ENCODE data around the gene SPTAN1. TPM values are rescaled to one million over a fixed set of nuclear protein-coding genes. Genes with fewer than 3 reads are reported as not detected.

SPTAN1 gene
- total RNA-seq, 1 experiment from 2014 or later, result 111 TPM

GRCh38 chr9:128600099-128600498, 47.7 kb downstream of the SPTAN1 start (continued):
- no peak for TF ChIP-seq POLR2A (IDR thresholded peaks at IDR 0.05; ENCODE audit: borderline replicate concordance, extremely low read depth, insufficient read depth, insufficient read length)

GRCh38 chr9:128603697-128604096, 51.3 kb downstream of the SPTAN1 start:
- Histone ChIP-seq H4K20me1 (ENCODE audit: insufficient read depth) (no peaks in the 10 kb centered on the region), H3K36me3 (ENCODE audit: control insufficient read depth in 1 of 2, insufficient read depth in 2 of 2, low read length in 2 of 2) (peaks cover 42 to 58% of the 10 kb centered on the region in 2 experiments; a peak in 3 of 4 replicates), H3K4me1 (ENCODE audit: control insufficient read depth in 1 of 2, insufficient read depth in 2 of 2, low read length in 2 of 2) (no peaks in the 10 kb centered on the region), H3K4me3 (replicated peaks in 1 of 2; ENCODE audit: low read depth in 1 of 2, low read length in 2 of 2) (no peak overlapping the region), H3K9me3 (ENCODE audit: control insufficient read depth in 1 of 2, insufficient read depth in 1 of 2, low read depth in 1 of 2, low read length in 2 of 2) (no peaks in the 10 kb centered on the region), H3K27ac (ENCODE audit: low read depth, low read length) (no peak overlapping the region), H3K4me2 (ENCODE audit: low read length) (no peak overlapping the region), H3K27me3 (ENCODE audit: insufficient read depth, low read length) (no peaks in the 10 kb centered on the region), H3K9me2 (ENCODE audit: insufficient read depth) (no peaks in the 10 kb centered on the region), H2AFZ (ENCODE audit: low read depth, low read length, poor library complexity, severe bottlenecking) (no peak overlapping the region), H3K9ac (ENCODE audit: low read length) (no peak overlapping the region), H3K79me2 (ENCODE audit: insufficient read depth, low read length) (no peaks in the 10 kb centered on the region)
- CTCF ChIA-PET, result no interaction called here
- intact Hi-C loops (cut with micrococcal nuclease), result no loop called here
- no TSS peak for BruUV-seq (replicated peaks)
- ATAC-seq (no peak), DNase-seq (ENCODE audit: low read depth, low spot score) (no peak)
- RAD21 ChIA-PET (ENCODE audit: low non-redundant PET in 1 of 2, low total read pairs in 2 of 2, uncharacterized antibody in 2 of 2, unreplicated experiment in 2 of 2), result no interaction called here
- TF ChIP-seq REST (IDR thresholded peaks at IDR 0.05; ENCODE audit: low read depth), result no peak
- TF ChIP-seq, protein P1, sequence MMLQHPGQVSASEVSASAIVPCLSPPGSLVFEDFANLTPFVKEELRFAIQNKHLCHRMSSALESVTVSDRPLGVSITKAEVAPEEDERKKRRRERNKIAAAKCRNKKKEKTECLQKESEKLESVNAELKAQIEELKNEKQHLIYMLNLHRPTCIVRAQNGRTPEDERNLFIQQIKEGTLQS (IDR thresholded peaks at IDR 0.05), result no peak
- TF ChIP-seq POLR2A (IDR thresholded peaks at IDR 0.05; ENCODE audit: borderline replicate concordance, extremely low read depth, insufficient read depth, insufficient read length), result no peak
- no peak for TF ChIP-seq CBX3 (IDR thresholded peaks at IDR 0.05; ENCODE audit: low read depth)
- no peak for TF ChIP-seq EZH2 (IDR thresholded peaks at IDR 0.05)
- TF ChIP-seq CTCF (IDR thresholded peaks at IDR 0.05 in 2 of 3, conservative IDR thresholded peaks at IDR 0.05 in 1 of 3; ENCODE audit: borderline replicate concordance in 1 of 3, insufficient read depth in 1 of 3, low read depth in 2 of 3, low read length in 2 of 3), result no peak
- TF ChIP-seq SRF (IDR thresholded peaks at IDR 0.05; ENCODE audit: low read depth), result no peak
- TF ChIP-seq EGR1 (IDR thresholded peaks at IDR 0.05; ENCODE audit: low read depth), result no peak
- TF ChIP-seq EZH2phosphoT487 (IDR thresholded peaks at IDR 0.05; ENCODE audit: borderline replicate concordance), result no peak
- TF ChIP-seq YY1 (IDR thresholded peaks at IDR 0.05; ENCODE audit: extremely low read depth, insufficient replicate concordance, low read depth, low read length), result no peak
- no peak for TF ChIP-seq ELF1 (IDR thresholded peaks at IDR 0.05; ENCODE audit: borderline replicate concordance, low read depth)
- POLR2A ChIA-PET, result interaction anchor here (0.7 kb wide), 1 partner anchor 9 kb away, joined by 3 read pairs; no protein-coding TSS in a partner anchor
